Measurements from ENCODE around the gene ADGRV1. TPM values are rescaled to one million over a fixed set of nuclear protein-coding genes. Genes with fewer than 3 reads are reported as not detected.
A peak's percentile ranks its signal among the peaks of the same experiment; 100 is the strongest.

ADGRV1 gene
- total RNA-seq, 1 experiment from 2014 or later = not detected

- Mint-ChIP-seq H3K36me3 (ENCODE audit: insufficient read depth, unreplicated experiment) (no peaks in the 10 kb centered on the region), H3K27me3 (ENCODE audit: insufficient read depth, unreplicated experiment) (no peaks in the 10 kb centered on the region), H3K9me3 (ENCODE audit: unreplicated experiment) (no peaks in the 10 kb centered on the region), H3K27ac (ENCODE audit: low read depth, unreplicated experiment) (no peak overlapping the region), H3K4me1 (ENCODE audit: insufficient read depth, unreplicated experiment) (peaks cover 22% of the 10 kb centered on the region), H3K4me3 (ENCODE audit: unreplicated experiment) (no peak overlapping the region)
- ChIA-PET CTCF (interaction anchor here (0.8 to 1.5 kb wide), 3 partner anchors 11 to 194 kb away, joined by 3 read pairs; no protein-coding TSS in a partner anchor), POLR2A (interaction anchor here (0.7 to 1.3 kb wide), 2 partner anchors 11 to 55 kb away, joined by 3 read pairs; no protein-coding TSS in a partner anchor)
- no peak for TF ChIP-seq CTCF (IDR thresholded peaks at IDR 0.05; ENCODE audit: unreplicated experiment)
- no TSS peak for BruUV-seq (replicated peaks)
- intact Hi-C loops (cut with micrococcal nuclease) = no loop called here
- peak; percentile 59 for DNase-seq (ENCODE audit: unreplicated experiment)
Measured at GRCh38 chr5:91126448-91126847, 567.9 kb downstream of the ADGRV1 start.

GRCh38 chr5:91126888-91127287 lies 568.3 kb downstream of the ADGRV1 start:
- Mint-ChIP-seq H3K4me1 (ENCODE audit: insufficient read depth, unreplicated experiment) (peaks cover 22% of the 10 kb centered on the region), H3K4me3 (ENCODE audit: unreplicated experiment) (no peak overlapping the region), H3K36me3 (ENCODE audit: insufficient read depth, unreplicated experiment) (no peaks in the 10 kb centered on the region), H3K27ac (ENCODE audit: low read depth, unreplicated experiment) (no peak overlapping the region), H3K27me3 (ENCODE audit: insufficient read depth, unreplicated experiment) (no peaks in the 10 kb centered on the region), H3K9me3 (ENCODE audit: unreplicated experiment) (no peaks in the 10 kb centered on the region)
- no peak for DNase-seq (ENCODE audit: unreplicated experiment)
- intact Hi-C loops (cut with micrococcal nuclease) = no loop called here
- no TSS peak for BruUV-seq (replicated peaks)
- no peak for TF ChIP-seq CTCF (IDR thresholded peaks at IDR 0.05; ENCODE audit: unreplicated experiment)
- ChIA-PET CTCF (interaction anchor here (0.5 to 1.0 kb wide), 3 partner anchors 10 to 135 kb away, joined by 3 to 5 read pairs (median 3); no protein-coding TSS in a partner anchor), POLR2A (interaction anchor here (1.2 kb wide), 1 partner anchor 17 kb away, joined by 3 read pairs; no protein-coding TSS in a partner anchor)

- Mint-ChIP-seq H3K9me3 (ENCODE audit: unreplicated experiment) (no peaks in the 10 kb centered on the region), H3K4me3 (ENCODE audit: unreplicated experiment) (no peak overlapping the region), H3K4me1 (ENCODE audit: insufficient read depth, unreplicated experiment) (peaks cover 22% of the 10 kb centered on the region), H3K27ac (ENCODE audit: low read depth, unreplicated experiment) (peak overlapping the region; percentile 60), H3K36me3 (ENCODE audit: insufficient read depth, unreplicated experiment) (no peaks in the 10 kb centered on the region), H3K27me3 (ENCODE audit: insufficient read depth, unreplicated experiment) (no peaks in the 10 kb centered on the region)
- POLR2A ChIA-PET = interaction anchor here (1.2 kb wide), 1 partner anchor 18 kb away, joined by 3 read pairs; no protein-coding TSS in a partner anchor
- DNase-seq (ENCODE audit: unreplicated experiment) = no peak
- no peak for TF ChIP-seq CTCF (IDR thresholded peaks at IDR 0.05; ENCODE audit: unreplicated experiment)
- CTCF ChIA-PET = interaction anchor here (0.5 to 1.0 kb wide), 5 partner anchors 9 to 134 kb away, joined by 3 to 5 read pairs (median 3); no protein-coding TSS in a partner anchor
- BruUV-seq (replicated peaks) = no TSS peak
- intact Hi-C loops (cut with micrococcal nuclease) = no loop called here
Measured at GRCh38 chr5:91127456-91128081, 569.0 kb downstream of the ADGRV1 start.

- no TSS peak for BruUV-seq (replicated peaks)
- intact Hi-C loops (cut with micrococcal nuclease) = no loop called here
- H3K9me3 Mint-ChIP-seq (ENCODE audit: unreplicated experiment) = no peaks in the 10 kb centered on the region
- ChIA-PET CTCF (interaction anchor here (0.5 kb wide), 1 partner anchor 9 kb away, joined by 5 read pairs; no protein-coding TSS in a partner anchor), POLR2A (no interaction called here)
- no peaks in the 10 kb centered on the region for H3K36me3 Mint-ChIP-seq (ENCODE audit: insufficient read depth, unreplicated experiment)
- no peak for TF ChIP-seq CTCF (IDR thresholded peaks at IDR 0.05; ENCODE audit: unreplicated experiment)
- no peak overlapping the region for H3K4me3 Mint-ChIP-seq (ENCODE audit: unreplicated experiment)
- no peaks in the 10 kb centered on the region for H3K27me3 Mint-ChIP-seq (ENCODE audit: insufficient read depth, unreplicated experiment)
- peaks cover 22% of the 10 kb centered on the region for H3K4me1 Mint-ChIP-seq (ENCODE audit: insufficient read depth, unreplicated experiment)
- no peak overlapping the region for H3K27ac Mint-ChIP-seq (ENCODE audit: low read depth, unreplicated experiment)
- no peak for DNase-seq (ENCODE audit: unreplicated experiment)
Measured at GRCh38 chr5:91128604-91129003, 570.0 kb downstream of the ADGRV1 start.
